GM23248 (cell line): ENCODE measurements around the gene C11orf91.

Experiments
- EZH2 ChIP-seq: fragments of 200-600 bp; sonication (generic); IDR thresholded peaks from 2 replicates; pipeline ENCODE4 v1.6.1; 2018; ENCODE audit warnings: antibody characterized with exemption, mild to moderate bottlenecking; ENCODE audit not compliant: insufficient read depth, poor library complexity, severe bottlenecking
- EZH2phosphoT487 ChIP-seq: fragments of 200-600 bp; sonication (generic); IDR thresholded peaks from 2 replicates; pipeline ENCODE4 v1.6.1; 2018; ENCODE audit warnings: antibody characterized with exemption, moderate library complexity, mild to moderate bottlenecking, low read depth; ENCODE audit not compliant: insufficient read depth

DNA sequence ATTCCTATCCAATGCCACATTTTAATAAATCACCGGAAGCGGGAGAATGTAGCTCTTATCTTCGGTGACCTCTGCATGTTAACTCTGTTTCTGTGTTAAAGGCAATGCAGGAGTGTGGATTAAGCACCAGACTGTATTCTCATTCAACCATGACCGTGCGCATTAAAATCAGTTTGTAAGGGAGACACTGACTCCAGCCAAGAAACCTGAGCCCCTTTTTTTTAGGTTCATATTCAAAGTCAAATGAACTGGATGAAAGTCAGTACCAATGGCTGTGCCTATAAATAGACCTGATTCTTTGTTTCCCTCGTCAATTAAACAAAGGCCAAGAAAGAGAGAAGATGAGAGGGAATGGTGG is 32.2 kb downstream of the C11orf91 start:
- TF ChIP-seq EZH2, result no peak
- TF ChIP-seq EZH2phosphoT487, result no peak
